Breast epithelium (tissue), 3 donors: Measurements from ENCODE around the gene MCM5.

ENCODE experiments used
- CTCF ChIP-seq, 3 donors: fragments of 450-650 bp; IDR thresholded peaks; one replicate each; pipeline ENCODE4 v1.5.1; 2016 to 2017; ENCODE audit warnings: antibody characterized with exemption in 3 of 3, mild to moderate bottlenecking in 3 of 3, moderate library complexity in 3 of 3
- POLR2A ChIP-seq: fragments of 450-650 bp; IDR thresholded peaks from one replicate; pipeline ENCODE4 v1.6.1; 2016; ENCODE audit warnings: antibody characterized with exemption, mild to moderate bottlenecking, moderate library complexity

DNA sequence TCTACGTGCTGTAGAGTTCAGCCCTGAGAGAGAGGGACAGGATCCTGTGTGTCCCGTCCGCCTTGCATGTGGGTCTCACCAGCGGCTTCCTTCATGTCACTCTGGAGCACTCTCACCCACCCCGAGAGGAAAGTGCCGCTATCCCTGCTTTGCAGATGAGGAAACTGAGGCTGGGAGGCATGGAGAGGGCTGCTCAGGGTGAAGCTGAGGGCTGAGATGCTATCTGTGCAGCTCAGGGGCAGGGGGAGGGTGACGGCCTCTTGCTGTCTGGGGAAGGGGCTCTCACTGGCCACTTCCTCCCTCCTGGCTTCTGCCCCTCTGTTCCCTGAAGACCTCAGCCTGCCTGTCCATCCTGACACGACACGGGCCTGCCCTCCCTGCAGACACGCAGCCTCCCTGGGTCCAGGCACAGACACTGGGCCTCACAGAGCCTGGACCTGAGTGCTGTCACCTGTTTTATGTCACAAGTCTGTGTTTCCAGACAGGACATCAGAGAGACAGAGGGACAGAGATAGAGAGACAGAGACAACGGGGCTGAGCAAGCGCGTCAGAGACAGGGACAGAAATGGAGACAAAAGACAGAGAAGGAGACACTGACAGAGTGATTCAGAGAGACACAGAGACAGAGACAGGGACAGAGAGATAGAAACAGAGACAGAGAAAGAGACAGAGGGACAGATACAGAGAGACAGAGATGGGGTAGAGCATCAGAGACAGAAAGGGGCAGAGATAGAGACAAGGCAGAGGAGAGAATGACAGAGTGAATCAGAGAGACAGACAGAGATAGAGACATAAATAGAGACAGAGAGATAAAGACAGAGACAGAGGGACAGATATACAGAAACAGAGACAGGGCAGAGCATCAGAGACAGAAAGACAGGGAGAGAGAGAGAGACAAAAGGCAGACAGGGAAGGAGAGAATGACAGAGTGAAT lies 53.1 kb downstream of the MCM5 start:
- TF ChIP-seq CTCF (IDR thresholded peaks at IDR 0.05) (no peak), POLR2A (no peak)
